ENCODE data around the gene POLA1.
A peak's percentile ranks its signal among the peaks of the same experiment; 100 is the strongest.

Gene POLA1

GRCh38 chrX:24702362-24703184 lies 8.9 kb downstream of the POLA1 start:
- no peak for DNase-seq

- no peak for DNase-seq
These were observed 9.4 kb downstream of the POLA1 start for GRCh38 chrX:24703185-24703494.

- no peak for DNase-seq
These were observed 25.1 kb downstream of the POLA1 start for GRCh38 chrX:24718771-24719170.

GRCh38 chrX:24720036-24720435 lies 26.3 kb downstream of the POLA1 start:
- DNase-seq: no peak

- DNase-seq: no peak
These were observed 34.8 kb downstream of the POLA1 start for GRCh38 chrX:24728530-24728929.

- peak; percentile 54 for DNase-seq
These were observed 39.2 kb downstream of the POLA1 start for GRCh38 chrX:24732766-24733500.

GRCh38 chrX:24741330-24741729 lies 47.6 kb downstream of the POLA1 start:
- no peak for DNase-seq

GRCh38 chrX:24748196-24748595 lies 54.5 kb downstream of the POLA1 start:
- no peak for DNase-seq

GRCh38 chrX:24759786-24760185 lies 66.1 kb downstream of the POLA1 start:
- DNase-seq: no peak

- DNase-seq: no peak
These were observed 66.8 kb downstream of the POLA1 start for GRCh38 chrX:24760363-24761000.

- no peak for DNase-seq
These were observed 67.6 kb downstream of the POLA1 start for GRCh38 chrX:24761306-24761705.

GRCh38 chrX:24763989-24764388 lies 70.3 kb downstream of the POLA1 start:
- no peak for DNase-seq

- no peak for DNase-seq
These were observed 73.8 kb downstream of the POLA1 start for GRCh38 chrX:24767557-24767956.

- DNase-seq: no peak
These were observed 74.8 kb downstream of the POLA1 start for GRCh38 chrX:24768556-24768955.

GRCh38 chrX:24774650-24775049 lies 80.9 kb downstream of the POLA1 start:
- no peak for DNase-seq

GRCh38 chrX:24775891-24776290 lies 82.2 kb downstream of the POLA1 start:
- no peak for DNase-seq

- no peak for DNase-seq
These were observed 83.9 kb downstream of the POLA1 start for GRCh38 chrX:24777660-24778059.

- DNase-seq: no peak
These were observed 88.3 kb downstream of the POLA1 start for GRCh38 chrX:24782011-24782410.

- DNase-seq: no peak
These were observed 95.3 kb downstream of the POLA1 start for GRCh38 chrX:24789047-24789446.

GRCh38 chrX:24790166-24790565 lies 96.4 kb downstream of the POLA1 start:
- no peak for DNase-seq

GRCh38 chrX:24796204-24796603 lies 102.5 kb downstream of the POLA1 start:
- DNase-seq: no peak

- DNase-seq: no peak
These were observed 105.4 kb downstream of the POLA1 start for GRCh38 chrX:24799078-24799477.

GRCh38 chrX:24799565-24799964 lies 105.8 kb downstream of the POLA1 start:
- no peak for DNase-seq

GRCh38 chrX:24805201-24805600 lies 111.5 kb downstream of the POLA1 start:
- no peak for DNase-seq

All from suppressor macrophage treated with lipopolysaccharide for 4 hours (primary cell).